Cortex of kidney (tissue), 1 donor: ENCODE data around the gene TRMT2A.

Experiments
- DNase-seq: peaks from one replicate; lab custom pipeline; 2025; lab: John Stamatoyannopoulos, UW

Gene TRMT2A

DNA sequence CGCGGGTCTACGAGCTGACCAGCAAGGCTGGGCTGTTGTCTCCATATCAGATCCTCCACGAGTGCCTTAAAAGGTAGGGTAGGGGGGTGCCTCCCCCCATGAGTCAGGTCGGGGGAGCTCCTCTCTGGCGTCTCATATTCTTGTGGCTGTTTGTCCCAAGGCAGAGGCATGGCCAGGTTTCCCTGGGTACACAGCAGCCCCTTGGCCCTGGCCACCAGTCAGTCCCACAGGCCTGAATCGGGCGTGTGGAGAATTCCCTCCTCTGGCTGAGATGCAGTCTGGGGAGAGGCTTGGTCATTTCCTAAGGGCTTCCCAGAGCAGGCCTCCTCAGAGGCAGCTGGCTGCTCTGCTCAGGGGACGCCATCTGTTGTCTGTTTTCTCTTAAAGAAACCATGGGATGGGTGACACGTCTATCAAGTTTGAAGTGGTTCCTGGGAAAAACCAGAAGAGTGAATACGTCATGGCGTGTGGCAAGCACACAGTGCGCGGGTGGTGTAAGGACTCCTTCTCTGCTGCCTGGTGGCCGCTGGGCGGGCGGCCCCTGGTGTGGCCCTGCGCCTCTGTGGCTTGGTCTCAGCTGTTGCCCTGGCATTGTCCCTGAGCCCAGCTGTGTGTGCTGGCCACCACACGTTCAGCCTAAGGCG is 10.7 kb downstream of the TRMT2A start:
- DNase-seq, result no peak

DNA sequence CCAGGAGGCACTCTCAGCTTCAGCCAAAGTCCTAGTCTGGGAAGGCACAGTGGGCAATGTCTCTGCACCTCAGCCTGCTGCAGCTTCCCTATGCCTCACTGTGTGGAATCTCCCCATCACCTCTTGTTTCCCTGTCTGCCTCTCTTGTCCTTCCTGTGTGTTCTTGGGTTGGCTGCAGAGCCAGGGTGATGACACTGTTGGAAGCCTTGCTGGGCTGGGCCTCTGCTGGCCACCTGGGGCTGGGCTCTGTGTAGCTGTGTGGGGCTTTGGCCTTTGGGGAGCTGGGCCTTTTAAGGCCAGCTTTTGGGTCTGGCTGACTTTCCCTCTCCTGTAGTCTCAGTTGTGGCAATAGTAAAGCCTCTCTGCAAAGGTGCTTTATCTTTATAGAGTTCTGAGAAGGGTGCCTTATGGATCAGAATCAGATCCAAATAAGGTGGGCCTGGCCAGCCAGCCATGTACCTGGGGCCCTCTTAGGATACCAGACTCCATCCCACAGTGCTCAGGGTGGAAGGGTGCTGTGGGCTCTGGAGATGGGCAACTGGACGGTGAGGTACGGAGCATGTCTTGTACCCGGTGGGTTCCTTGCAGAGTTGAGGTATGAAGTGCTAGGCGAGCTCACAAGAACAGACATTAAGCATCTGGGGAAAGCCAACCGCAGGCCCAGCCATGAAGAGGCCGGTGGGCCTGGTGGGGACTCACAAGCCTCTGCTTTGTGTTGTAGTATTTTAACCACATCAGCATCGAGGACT is 11.4 kb downstream of the TRMT2A start:
- DNase-seq, result no peak

DNA sequence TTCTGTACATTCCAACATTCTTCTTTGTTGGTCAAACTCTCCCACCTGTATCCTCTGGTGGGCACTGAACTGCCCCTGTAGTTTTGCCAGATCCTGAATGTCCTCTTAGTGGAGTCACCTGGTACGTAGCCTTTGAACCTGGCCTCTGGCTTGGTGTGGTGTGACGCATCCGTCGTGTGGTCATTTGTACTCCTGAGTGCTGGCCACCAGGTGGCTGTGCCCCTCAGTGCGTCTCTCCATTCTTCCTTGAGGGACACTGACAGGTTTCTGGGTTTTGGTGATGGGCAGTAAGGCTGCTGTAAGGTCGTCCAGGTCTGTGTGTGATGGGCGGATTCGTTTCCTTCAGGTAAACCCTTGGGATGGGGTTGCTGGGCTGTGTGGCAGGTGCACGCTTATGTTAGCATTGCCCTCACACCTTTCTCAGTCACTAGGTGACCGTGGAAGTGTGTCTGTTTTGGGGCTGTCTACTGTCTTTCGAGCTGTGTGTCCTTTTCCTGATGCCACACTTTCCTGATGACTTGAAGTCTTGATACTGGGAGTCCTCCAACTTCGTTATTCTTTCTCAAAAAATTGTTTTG is 14.7 kb downstream of the TRMT2A start:
- DNase-seq, result no peak

DNA sequence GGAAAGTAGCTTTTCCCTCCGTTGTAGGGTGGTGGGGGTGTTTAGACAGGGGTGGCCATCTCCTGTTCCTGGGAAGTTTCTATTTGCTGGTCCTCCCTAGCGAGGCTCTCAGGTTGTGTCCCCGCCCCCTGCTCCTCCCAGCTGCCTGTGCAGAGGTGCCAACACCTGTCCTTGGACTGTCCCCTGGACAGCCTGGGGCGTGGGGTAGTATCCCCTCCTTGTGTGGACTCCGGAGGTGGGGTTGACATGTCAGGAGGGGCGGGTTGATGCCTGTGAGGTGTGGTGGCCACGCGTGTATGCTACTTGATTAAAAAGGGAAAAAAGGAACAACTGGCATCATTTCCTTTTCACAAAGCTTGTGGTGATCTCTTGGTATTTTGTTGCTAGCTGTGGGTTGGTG is 15.4 kb downstream of the TRMT2A start:
- no peak for DNase-seq

DNA sequence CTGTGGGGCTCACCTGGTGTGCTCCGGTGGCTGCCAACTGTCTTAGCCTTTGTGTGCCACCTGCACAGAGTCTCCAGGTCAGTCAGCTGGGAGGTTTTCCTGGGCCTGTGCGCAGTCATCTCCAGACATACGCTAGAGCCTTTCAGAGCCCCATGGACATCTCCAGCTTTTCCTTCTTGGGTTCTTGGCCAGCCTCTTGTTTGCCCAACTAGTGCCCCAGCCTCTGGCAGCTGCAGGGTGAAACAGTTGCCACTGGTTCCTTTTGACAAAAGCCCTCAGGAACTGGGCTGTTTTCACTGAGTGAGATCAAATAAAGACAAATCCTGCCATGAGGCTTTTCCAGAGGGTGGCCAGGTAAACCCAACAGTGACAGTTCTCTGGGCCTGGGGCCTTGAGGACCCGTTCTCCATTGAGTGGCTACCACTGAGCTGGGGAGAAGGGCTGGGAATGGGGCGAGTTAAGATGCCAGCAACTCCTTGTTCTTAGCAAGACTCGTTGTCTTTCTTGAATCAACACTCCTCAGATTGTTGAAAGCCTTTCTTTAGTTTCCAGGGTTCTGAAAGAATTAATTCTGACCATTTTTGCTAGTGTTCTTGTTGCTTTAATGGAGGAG is 17.8 kb downstream of the TRMT2A start:
- DNase-seq, result no peak

DNA sequence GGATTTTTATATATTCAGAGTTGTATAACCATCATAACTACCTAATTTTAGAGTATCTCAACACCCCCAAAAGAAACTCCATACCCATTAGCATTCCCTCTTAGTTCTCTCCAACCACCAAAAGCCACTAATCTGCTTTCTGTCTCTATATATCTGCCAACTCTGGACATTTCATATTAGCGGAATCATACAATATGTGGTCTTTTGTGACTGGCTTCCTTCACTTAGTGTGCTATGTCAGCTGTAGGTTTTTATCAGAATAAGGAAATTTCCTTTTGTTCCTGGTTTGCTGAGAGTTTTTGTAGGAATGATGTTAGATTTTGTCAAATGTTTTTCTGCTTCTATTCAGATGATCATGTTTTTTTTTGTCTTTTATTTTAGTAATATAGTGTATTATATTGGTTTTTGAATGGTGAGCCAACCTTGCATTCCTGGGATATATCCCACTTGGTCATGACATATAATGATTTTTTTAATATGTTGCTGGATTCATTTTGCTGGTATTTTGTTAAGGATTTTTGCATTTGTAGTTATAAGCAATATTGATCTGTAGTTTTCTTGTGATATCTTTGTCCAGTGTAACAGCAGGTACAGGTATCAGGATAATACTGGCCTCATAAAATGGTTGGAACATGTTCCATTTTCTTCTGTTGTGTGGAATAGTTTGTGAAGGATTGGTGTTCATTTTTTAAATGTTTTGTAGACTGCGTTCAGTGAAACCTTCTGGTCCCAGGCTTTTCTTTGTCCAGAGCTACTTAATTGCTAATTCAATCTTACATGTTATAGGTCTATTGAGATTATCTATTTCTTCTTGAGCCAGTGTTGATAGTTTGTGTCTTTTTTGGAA is 20.2 kb downstream of the TRMT2A start:
- no peak for DNase-seq

DNA sequence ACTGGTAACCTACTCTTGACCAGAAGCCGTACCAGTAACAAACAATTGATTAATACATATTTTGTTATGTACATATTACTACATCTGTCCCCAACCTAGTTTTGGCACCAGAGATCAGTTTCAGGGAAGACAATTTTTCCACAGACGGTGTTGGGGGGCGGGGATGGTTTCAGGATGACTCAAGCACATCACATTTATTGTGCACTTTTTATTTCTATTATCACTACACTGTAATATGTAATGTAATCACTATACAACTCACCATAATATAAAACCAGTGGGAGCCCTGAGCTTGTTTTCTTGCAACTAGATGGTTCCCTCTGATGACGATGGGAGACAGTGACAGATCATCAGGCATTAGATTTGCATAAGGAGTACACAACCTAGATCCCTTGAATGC is 21.5 kb downstream of the TRMT2A start:
- no peak for DNase-seq

DNA sequence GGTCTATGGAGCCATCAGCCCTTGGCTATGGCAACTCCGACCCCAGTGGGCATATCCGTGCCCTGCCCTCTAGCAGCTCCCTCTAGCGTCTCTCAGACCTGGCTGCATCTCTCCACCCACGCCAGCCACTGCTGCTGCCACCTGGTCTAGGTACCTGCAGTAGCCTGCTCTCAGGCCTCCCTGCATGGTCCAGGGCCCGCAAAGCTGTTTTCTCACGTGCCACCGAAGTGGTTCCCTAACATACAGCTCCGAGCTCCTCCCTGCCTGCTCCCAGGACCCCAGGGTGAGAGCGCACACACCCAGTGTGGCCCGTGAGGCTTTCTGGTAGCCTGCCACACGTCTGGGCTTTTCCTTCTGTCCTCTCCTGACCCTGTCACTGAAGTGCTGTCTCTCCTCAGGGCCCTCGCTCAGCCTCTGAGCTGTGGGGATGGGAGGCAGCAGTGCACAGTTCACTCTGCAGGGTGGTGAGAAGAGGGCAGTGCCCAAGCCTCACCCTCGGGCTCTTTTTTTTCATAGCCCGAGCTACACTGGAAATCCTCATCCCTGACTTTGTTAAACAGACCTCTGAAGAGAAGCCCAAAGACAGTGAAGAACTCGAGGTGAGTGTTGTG is 22.7 kb downstream of the TRMT2A start:
- DNase-seq, result no peak

DNA sequence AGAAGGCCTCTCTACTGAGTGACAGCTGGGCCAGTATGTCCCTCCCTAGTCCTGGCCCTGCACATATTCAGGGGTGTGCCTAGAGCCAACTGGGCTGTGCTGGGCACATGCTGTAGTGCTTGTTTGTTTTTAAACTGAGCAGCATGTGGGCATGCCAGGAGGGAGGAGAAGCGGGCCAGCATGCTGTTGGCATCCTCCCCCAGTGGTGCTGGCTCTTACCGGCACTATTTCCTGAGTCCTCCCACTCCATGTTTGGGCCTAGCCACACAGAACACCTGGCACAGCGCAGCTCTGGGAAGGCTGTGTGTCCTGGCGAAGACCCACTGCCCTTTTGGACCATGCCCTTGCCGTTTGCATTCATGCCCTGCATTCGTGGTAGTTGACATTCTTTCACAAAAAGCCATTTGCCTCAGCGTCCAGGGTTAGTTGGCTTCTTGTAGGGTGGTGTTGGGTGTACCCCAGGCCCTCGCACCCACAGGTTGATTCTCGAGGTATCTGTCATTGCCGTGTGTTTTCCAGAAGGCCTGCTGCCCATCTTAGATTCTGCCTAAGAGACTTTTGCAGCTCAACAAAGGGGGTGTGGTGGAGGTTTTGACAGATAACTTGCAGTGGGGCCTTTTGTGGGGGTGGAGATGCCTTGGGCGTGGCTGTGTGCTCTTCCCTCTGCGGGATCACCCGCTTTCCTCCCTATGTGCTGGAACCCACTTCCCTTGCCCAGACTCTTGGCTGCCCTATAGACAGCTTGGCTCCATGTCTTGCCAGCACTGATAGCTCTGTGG is 23.4 kb downstream of the TRMT2A start:
- no peak for DNase-seq

DNA sequence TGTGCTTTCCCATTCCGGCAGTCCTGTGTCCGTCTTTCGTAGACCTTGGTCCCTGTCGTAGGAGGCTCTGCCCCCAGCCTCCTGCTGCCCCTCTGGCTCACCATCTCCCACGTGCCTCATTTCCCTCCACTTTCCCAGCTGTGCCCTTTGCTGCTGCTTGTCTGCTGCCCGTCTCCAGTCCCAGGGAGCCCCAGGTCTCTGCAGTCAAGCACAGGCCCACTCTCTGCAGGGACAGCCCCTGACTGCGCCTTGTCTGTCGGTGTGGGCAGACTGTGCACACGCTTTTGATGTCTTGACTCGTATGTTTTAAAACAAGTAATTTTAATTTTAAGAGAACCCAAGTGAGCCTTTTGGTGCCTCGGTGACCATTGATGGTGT is 24.6 kb downstream of the TRMT2A start:
- no peak for DNase-seq

DNA sequence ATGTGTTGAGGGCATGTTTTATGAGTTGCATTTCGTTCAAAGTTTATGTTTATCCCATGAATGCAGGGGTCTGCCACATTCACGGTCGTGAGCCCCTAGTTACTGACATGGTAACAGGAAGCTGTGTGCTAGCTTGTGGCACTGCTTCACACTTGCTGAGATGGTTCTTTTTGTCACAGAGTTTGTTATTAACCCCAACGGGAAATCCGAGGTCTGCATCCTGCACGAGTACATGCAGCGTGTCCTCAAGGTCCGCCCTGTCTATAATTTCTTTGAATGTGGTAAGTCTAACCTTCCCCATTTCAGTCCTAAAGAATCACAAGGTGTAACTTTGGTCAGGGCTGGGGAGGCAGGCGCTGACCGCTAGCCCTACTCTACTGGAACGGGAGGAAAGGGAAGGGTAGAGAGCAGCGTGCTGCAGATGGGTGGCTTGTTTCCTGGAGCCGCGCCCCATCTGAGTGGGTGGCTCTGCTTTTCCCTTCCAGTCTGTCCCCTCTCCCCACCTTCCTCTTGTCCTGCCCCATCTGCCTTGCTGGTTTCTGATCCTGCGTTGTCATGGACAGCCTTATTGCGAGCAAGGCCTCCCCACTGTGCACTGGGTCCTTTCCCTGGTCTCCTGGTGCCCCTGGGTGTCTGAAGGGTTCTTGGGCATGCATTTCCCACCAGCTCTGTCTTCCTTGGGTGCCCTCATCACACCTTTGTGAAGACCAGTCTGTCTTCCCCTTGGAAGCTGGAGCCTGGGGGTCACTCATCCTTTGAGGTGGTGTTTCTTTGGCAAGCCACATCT is 25.1 kb downstream of the TRMT2A start:
- no peak for DNase-seq

DNA sequence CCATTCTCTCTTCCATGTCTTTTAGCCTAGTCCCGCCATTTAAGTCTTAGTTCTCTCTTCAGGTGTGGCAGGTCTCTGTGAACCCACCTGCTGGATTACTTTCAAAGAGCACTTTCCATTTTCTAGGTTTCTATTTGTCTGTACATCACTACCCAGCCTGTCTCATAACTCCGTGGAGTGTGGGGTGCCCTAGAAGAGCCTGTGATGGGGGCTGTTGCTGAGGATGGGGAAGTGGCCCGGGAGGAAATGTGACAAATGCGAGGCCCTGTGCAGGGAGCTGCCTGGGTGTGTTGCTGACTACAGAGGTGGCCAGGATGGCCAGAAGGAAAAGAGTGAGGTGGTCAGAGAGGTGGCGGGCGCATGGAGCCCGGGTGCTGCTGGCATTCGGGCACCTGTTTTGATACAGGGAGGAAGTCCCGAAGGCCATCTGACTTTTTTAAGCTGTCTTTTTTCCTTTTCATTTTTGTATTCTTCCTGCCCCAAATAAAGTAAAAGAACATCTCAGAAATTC is 26.2 kb downstream of the TRMT2A start:
- no peak for DNase-seq

DNA sequence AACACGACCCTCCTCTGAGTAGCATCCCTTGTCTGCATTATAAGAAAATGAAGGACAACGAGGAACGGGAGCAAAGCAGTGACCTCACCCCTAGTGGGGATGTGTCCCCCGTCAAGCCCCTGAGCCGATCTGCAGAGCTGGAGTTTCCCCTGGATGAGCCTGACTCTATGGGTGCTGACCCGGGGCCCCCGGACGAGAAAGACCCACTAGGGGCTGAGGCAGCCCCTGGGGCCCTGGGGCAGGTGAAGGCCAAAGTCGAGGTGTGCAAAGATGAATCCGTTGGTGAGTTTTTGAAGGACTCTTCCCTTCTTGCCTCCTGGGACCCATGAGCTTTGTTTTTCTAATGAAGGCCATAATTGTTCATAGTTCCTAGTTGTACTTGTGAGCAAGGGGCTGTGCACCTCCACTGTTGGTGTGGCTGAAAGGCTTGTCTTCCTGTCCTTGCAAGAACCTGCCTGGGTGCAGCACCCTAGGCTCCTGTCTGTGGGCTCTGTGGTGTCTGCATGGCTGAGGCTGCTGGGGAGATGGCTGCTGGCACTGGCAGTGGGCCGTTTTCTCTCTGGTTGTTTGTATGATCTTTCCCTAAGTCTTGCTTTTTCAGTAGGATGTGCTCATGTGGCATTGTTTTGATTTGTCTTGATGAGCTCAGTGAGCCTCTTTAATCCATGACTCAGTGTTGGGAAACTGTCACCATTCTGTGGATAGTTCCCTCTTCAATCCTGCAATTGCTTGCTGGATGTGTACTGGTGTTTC is 26.9 kb downstream of the TRMT2A start:
- DNase-seq, result no peak

DNA sequence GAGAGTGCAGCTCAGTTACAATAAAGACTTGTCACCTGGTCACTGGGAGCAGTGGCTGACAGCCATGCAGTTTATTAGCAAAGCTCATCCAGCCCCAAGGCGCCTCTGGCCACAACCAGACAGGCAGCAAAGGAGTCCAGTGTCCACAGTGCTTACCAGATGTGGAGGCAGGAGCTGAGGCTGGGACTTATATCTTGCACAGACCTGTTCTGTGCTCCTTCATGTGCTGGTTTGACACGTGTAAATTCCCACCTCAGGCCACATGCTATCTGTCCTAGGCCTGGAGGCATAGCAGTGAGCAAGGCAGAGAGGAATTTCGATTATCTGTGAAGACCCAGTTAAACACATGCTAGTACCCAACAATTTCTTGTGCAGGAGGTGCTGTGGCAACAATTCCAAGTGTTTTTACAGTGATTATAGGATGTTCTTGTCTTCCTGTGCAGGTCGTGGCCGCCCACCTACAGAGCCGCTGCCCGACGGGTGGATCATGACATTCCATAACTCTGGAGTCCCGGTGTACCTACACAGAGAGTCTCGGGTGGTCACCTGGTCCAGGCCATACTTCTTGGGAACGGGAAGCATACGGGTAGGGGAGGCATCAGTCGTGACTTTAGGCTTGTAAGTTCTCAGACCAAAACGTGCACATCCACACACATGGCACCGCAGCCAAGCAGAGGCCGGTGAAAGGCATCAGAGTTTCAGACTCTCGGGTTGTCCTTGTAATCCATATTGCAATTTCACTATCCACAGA is 27.6 kb downstream of the TRMT2A start:
- DNase-seq, result no peak

DNA sequence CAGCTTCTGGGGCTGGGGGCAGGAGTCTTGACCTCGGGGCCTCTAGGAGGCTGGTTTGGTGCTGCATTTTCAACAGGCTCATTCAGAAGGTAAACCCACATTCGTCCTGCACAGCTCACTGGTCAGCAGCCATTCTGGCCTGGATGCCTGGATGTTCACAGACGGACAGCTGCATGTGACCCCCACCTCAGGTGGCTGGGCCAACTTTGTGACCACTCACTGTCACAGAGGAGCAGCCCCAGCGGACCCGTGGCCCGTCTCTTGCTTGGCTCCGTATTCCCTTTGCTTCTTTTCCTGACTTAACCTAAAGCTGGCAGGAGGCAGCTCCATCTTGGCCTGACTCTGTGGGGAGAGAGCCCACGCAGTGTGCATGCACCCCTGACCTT is 28.8 kb downstream of the TRMT2A start:
- no peak for DNase-seq

DNA sequence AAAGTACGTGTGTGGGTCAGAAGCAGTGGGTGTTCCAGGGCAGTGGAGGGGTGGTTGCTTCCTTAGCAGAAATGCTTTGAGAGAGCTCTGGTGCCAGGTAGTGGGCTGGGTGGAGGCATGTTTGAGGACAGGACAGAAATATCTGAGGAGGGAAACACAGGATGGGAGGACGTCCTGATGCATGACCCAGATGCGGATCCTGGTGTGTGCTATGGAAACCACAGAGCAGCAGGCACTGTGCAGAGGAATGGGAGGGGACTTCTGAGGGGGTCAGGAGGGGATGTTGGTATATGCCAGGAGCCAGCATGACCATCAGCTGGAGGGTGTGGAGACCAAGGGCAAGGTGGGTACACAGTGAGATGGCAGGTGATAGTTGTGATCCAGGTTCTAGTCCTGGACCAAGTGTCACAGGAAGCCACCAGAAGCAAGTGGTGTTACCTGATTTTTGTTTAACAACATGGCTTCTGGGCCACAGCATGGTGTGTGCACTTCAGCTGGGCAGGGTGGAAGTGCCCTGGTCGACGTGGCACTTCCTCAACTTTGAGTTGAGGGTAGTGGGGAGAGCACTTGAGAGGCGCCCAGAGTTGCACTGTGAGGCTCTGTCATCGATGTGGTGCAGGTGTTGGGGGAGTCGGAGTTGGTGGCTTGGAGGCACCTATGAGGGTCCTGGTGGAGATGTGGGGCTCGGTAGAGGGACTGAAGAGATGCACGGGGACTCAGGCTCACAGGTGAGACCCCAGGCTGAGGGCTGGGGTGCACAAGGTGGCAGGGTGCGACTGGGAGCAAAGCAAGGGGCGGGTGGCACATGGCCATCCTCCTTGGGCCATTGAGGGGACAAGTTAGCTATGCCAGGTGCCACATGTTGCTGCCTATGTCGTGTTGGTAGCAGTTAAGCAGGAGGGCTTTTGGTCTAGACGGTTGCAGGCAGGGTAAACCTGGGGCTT is 29.4 kb downstream of the TRMT2A start:
- DNase-seq, result no peak

DNA sequence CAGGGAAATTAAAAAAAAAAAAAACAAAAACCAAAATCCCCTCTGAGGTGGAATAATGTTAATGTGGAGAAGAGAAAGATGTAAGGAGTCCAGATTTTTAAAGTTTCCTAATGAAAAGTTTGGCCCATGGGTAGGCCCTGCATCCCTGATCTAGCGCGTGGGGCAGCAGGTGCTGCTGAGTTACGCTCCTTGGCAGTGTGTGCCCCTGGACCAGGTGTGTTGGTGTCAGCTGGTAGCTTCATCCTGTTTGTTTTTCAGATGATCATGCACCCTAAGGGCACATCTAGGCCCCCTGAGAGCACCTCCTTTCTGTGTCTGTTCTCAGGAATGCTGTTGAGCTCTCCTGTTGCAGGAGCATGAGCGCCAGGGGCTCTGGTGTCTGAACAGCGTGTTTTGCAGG is 30.3 kb downstream of the TRMT2A start:
- DNase-seq, result no peak
